IMR-90 (cell line): ENCODE data around the gene PGGHG. TPM values are rescaled to one million over a fixed set of nuclear protein-coding genes. Genes with fewer than 3 reads are reported as not detected.

Source experiments
- ATAC-seq: fragments of 200-7000 bp; cut with Tn5 transposase; 2 replicates; pipeline ENCODE4 v1.9.1; 2020; ENCODE audit warnings: low read depth, mild to moderate bottlenecking, moderate library complexity
- BruUV-seq: library from RNA; stranded (reverse); fragments of 400-500 nt; replicated peaks from 2 replicates; lab custom pipeline; 2021; lab: Mats Ljungman, UMichigan
- CTCF ChIA-PET: fragments of 300-600 bp; formaldehyde crosslinking; extraction: SDS; loops from one replicate; lab custom pipeline; 2021; ENCODE audit warnings: antibody characterized with exemption; lab: Yijun Ruan, JAX
- POLR2A ChIA-PET: fragments of 300-600 bp; sonication (Branson Sonifier 250); formaldehyde crosslinking; loops from one replicate; lab custom pipeline; 2022; ENCODE audit warnings: antibody characterized with exemption; ENCODE audit not compliant: unreplicated experiment; lab: Charles Lee
- DNase-seq: peaks from one replicate; pipeline ENCODE4 v3.0.0; 2013
- H2AFZ ChIP-seq: replicated peaks from 2 replicates; pipeline ENCODE3; 2013; ENCODE audit warnings: low read length, mild to moderate bottlenecking; ENCODE audit not compliant: poor library complexity
- H2AK5ac ChIP-seq: 2 replicates; pipeline ENCODE4 v1.6.1; 2013; ENCODE audit warnings: low read depth, low read length, inconsistent platforms
- H2AK9ac ChIP-seq: replicated peaks from 2 replicates; pipeline ENCODE3; 2013; ENCODE audit warnings: mild to moderate bottlenecking, low read depth, low read length, moderate library complexity; ENCODE audit not compliant: poor library complexity
- H2BK120ac ChIP-seq: 2 replicates; pipeline ENCODE4 v1.6.1; 2013; ENCODE audit warnings: low read depth, low read length, inconsistent platforms
- H2BK15ac ChIP-seq: 3 replicates; pipeline ENCODE4 v1.6.1; 2013; ENCODE audit warnings: low read depth, low read length, inconsistent platforms
- H2BK20ac ChIP-seq: 2 replicates; pipeline ENCODE4 v1.6.1; 2013; ENCODE audit warnings: low read depth, mild to moderate bottlenecking, inconsistent platforms, low read length, moderate library complexity
- H2BK5ac ChIP-seq: 2 replicates; pipeline ENCODE4 v1.6.1; 2013; ENCODE audit warnings: mild to moderate bottlenecking, low read depth, low read length, inconsistent platforms; ENCODE audit not compliant: poor library complexity, severe bottlenecking
- H3K14ac ChIP-seq: replicated peaks from 2 replicates; pipeline ENCODE4 v1.6.1; 2013; ENCODE audit warnings: low read depth, low read length, inconsistent platforms
- H3K18ac ChIP-seq: 2 replicates; pipeline ENCODE4 v1.6.1; 2013; ENCODE audit warnings: low read depth, low read length, control low read depth
- H3K23ac ChIP-seq: 2 replicates; pipeline ENCODE4 v1.6.1; 2013; ENCODE audit warnings: low read depth, low read length, inconsistent platforms
- H3K27ac ChIP-seq: 2 replicates; pipeline ENCODE4 v1.5.1; 2013; ENCODE audit warnings: mild to moderate bottlenecking, control low read depth, low read length; ENCODE audit not compliant: insufficient read depth
- H3K27me3 ChIP-seq: 2 replicates; pipeline ENCODE4 v1.6.1; 2013; ENCODE audit warnings: low read length; ENCODE audit not compliant: control insufficient read depth, insufficient read depth
- H3K36me3 ChIP-seq: 2 replicates; pipeline ENCODE4 v1.6.1; 2013; ENCODE audit warnings: low read length, mixed read lengths; ENCODE audit not compliant: control insufficient read depth, insufficient read depth
- H3K4ac ChIP-seq: 2 replicates; pipeline ENCODE4 v1.6.1; 2013; ENCODE audit warnings: low read depth, low read length, inconsistent platforms
- H3K4me1 ChIP-seq: 2 replicates; pipeline ENCODE4 v1.6.1; 2013; ENCODE audit warnings: low read length, mixed read lengths; ENCODE audit not compliant: control insufficient read depth, insufficient read depth
- H3K4me2 ChIP-seq: 2 replicates; pipeline ENCODE4 v1.6.1; 2013; ENCODE audit warnings: low read depth, mild to moderate bottlenecking, control low read depth, low read length, moderate library complexity
- H3K4me3 ChIP-seq: 2 replicates; pipeline ENCODE4 v1.5.1; 2013; ENCODE audit warnings: low read depth, mild to moderate bottlenecking, control low read depth, low read length, moderate library complexity; ENCODE audit not compliant: insufficient read depth
- H3K56ac ChIP-seq: 2 replicates; pipeline ENCODE4 v1.6.1; 2013; ENCODE audit warnings: low read length, inconsistent platforms; ENCODE audit not compliant: insufficient read depth; ENCODE audit errors: extremely low read depth
- H3K79me1 ChIP-seq, 2 experiments: 2 replicates each; pipeline ENCODE4 v1.6.1; 2013; ENCODE audit warnings: low read length in 2 of 2, inconsistent platforms in 1 of 2, low read depth in 1 of 2
- H3K9ac ChIP-seq: 2 replicates; pipeline ENCODE4 v1.6.1; 2013; ENCODE audit warnings: low read depth, low read length, control low read depth
- H3K9me1 ChIP-seq: 2 replicates; pipeline ENCODE4 v1.6.1; 2013; ENCODE audit warnings: low read length, inconsistent platforms; ENCODE audit not compliant: insufficient read depth
- H3K9me3 ChIP-seq: 2 replicates; pipeline ENCODE4 v1.6.1; 2013; ENCODE audit warnings: low read length; ENCODE audit not compliant: control insufficient read depth, insufficient read depth
- H4K20me1 ChIP-seq: 2 replicates; pipeline ENCODE4 v1.6.1; 2013; ENCODE audit warnings: low read length, inconsistent platforms; ENCODE audit not compliant: insufficient read depth
- H4K5ac ChIP-seq: 2 replicates; pipeline ENCODE4 v1.6.1; 2013; ENCODE audit warnings: mild to moderate bottlenecking, low read depth, low read length, control low read depth
- H4K8ac ChIP-seq, 2 experiments: 2 replicates each; pipeline ENCODE4 v1.6.1; 2013; ENCODE audit warnings: low read depth in 2 of 2, low read length in 2 of 2, control low read depth in 1 of 2, inconsistent platforms in 1 of 2
- H4K91ac ChIP-seq: 2 replicates; pipeline ENCODE4 v1.6.1; 2013; ENCODE audit warnings: low read depth, low read length, inconsistent platforms; ENCODE audit not compliant: insufficient read depth
- BHLHE40 ChIP-seq: fragments of 150-350 bp; IDR thresholded peaks from 2 replicates; pipeline ENCODE4 v1.6.1; 2016; ENCODE audit warnings: mild to moderate bottlenecking, low read depth, low read length
- CEBPB ChIP-seq: IDR thresholded peaks from 2 replicates; pipeline ENCODE4 v1.6.1; 2012; ENCODE audit warnings: low read depth, low read length, improper control_type of control experiment
- CHD1 ChIP-seq: IDR thresholded peaks from 2 replicates; pipeline ENCODE4 v1.6.1; 2012; ENCODE audit warnings: low read depth, low read length, improper control_type of control experiment
- ELK1 ChIP-seq: fragments of 150-350 bp; IDR thresholded peaks from 2 replicates; pipeline ENCODE4 v1.6.1; 2016; ENCODE audit warnings: low read depth, mild to moderate bottlenecking, low read length, moderate library complexity, borderline replicate concordance
- FOS ChIP-seq: fragments of 150-350 bp; IDR thresholded peaks from 2 replicates; pipeline ENCODE4 v1.6.1; 2016; ENCODE audit warnings: low read depth, low read length
- MAFK ChIP-seq: IDR thresholded peaks from 2 replicates; pipeline ENCODE4 v1.6.1; 2012; ENCODE audit warnings: low read depth, low read length, improper control_type of control experiment
- MAZ ChIP-seq: IDR thresholded peaks from 2 replicates; pipeline ENCODE4 v1.6.1; 2012; ENCODE audit warnings: low read depth, mild to moderate bottlenecking, low read length, improper control_type of control experiment, moderate library complexity, borderline replicate concordance
- MXI1 ChIP-seq: IDR thresholded peaks from 2 replicates; pipeline ENCODE4 v1.6.1; 2012; ENCODE audit warnings: low read depth, mild to moderate bottlenecking, low read length, moderate library complexity, borderline replicate concordance
- NFE2L2 ChIP-seq: fragments of 150-350 bp; IDR thresholded peaks from 2 replicates; pipeline ENCODE4 v1.6.1; 2016; ENCODE audit warnings: low read depth, mild to moderate bottlenecking, low read length
- POLR2A ChIP-seq: IDR thresholded peaks from 2 replicates; pipeline ENCODE4 v1.6.1; 2012; ENCODE audit warnings: mild to moderate bottlenecking, low read depth, low read length
- RAD21 ChIP-seq: IDR thresholded peaks from 2 replicates; pipeline ENCODE4 v1.6.1; 2012; ENCODE audit warnings: low read length, improper control_type of control experiment
- RFX5 ChIP-seq: IDR thresholded peaks from 2 replicates; pipeline ENCODE4 v1.8.0; 2012; ENCODE audit warnings: low read depth, mild to moderate bottlenecking, low read length, moderate library complexity
- SMC3 ChIP-seq: fragments of 150-350 bp; IDR thresholded peaks from 2 replicates; pipeline ENCODE4 v1.6.1; 2016; ENCODE audit warnings: low read depth, mild to moderate bottlenecking, antibody characterized with exemption, low read length, moderate library complexity
- WGBS, 2 experiments: methylation state at CpG; one replicate each; pipeline versions ENCODE4 v1.1.5 to v1.1.7; 2013; ENCODE audit warnings: missing lambda C conversion rate in 2 of 2; ENCODE audit not compliant: insufficient read length in 1 of 2; ENCODE audit errors: extremely low coverage in 2 of 2; 5-methylcytosine and 5-hydroxymethylcytosine counted together
- dilution Hi-C: fragments of 300-500 bp; cut with HindIII; formaldehyde crosslinking; loops from one replicate; pipeline ENCODE4 v1.14.3; 2018; ENCODE audit warnings: low sequenced_read_pairs; ENCODE audit not compliant: unreplicated experiment
- in situ Hi-C: fragments of 300-500 bp; cut with MboI; formaldehyde crosslinking; loops from 3 replicates; pipeline ENCODE4 v1.14.3; 2019; ENCODE audit warnings: low sequenced_read_pairs, inconsistent platforms, mixed read lengths
- intact Hi-C: fragments of 100-400 bp; cut with micrococcal nuclease; formaldehyde crosslinking; loops from 2 replicates; pipeline ENCODE4 v1.10.0; 2022
- polyA plus RNA-seq, 3 experiments: library from polyadenylated mRNA; depleted of rRNA; stranded (reverse); fragments of >200 nt; gene quantifications; 2 replicates each; pipeline ENCODE4 v1.2.3, GENCODE V29; 2012; ENCODE audit warnings: low replicate concordance in 1 of 3
- total RNA-seq: library from RNA; depleted of rRNA; stranded (reverse); fragments of >200 nt; gene quantifications from 2 replicates; pipeline ENCODE4 v1.2.3, GENCODE V29; 2012
- TF ChIP-seq, protein P1 (sequence below): conservative IDR thresholded peaks from 2 replicates; pipeline ENCODE4 v1.5.1; 2012; ENCODE audit warnings: mild to moderate bottlenecking, low read depth, low read length, improper control_type of control experiment

Gene PGGHG
- total and polyA plus RNA-seq, 2 of the 4 experiments (the other 2 are of a cell fraction) = 1.8 to 17.0 TPM

- no TSS peak for BruUV-seq
- Histone ChIP-seq H2AK9ac (no peak overlapping the region), H3K79me1 (no peaks in the 10 kb centered on the region), H3K23ac (no peak overlapping the region), H4K8ac (no peak overlapping the region), H3K36me3 (no peaks in the 10 kb centered on the region), H4K20me1 (no peaks in the 10 kb centered on the region), H3K9me3 (no peaks in the 10 kb centered on the region), H2BK5ac (no peak overlapping the region), H3K56ac (no peak overlapping the region), H3K9ac (no peak overlapping the region), H3K27ac (no peak overlapping the region), H3K14ac (no peak overlapping the region), H4K91ac (no peak overlapping the region), H3K4me2 (no peak overlapping the region), H2BK15ac (no peak overlapping the region), H3K4me3 (no peak overlapping the region), H2AK5ac (no peak overlapping the region), H2AFZ (no peak overlapping the region), H4K5ac (no peak overlapping the region), H2BK120ac (no peak overlapping the region), H3K4ac (no peak overlapping the region), H3K9me1 (no peaks in the 10 kb centered on the region; the same call in 1 of the 2 replicates), H3K27me3 (peaks cover 18% of the 10 kb centered on the region), H3K4me1 (no peaks in the 10 kb centered on the region), H3K18ac (no peak overlapping the region), H2BK20ac (no peak overlapping the region)
- ChIA-PET CTCF (interaction anchor here (0.5 to 1.1 kb wide), 2 partner anchors 16 to 32 kb away, joined by 4 read pairs; no protein-coding TSS in a partner anchor), POLR2A (no interaction called here)
- intact Hi-C loops = no loop called here
- dilution Hi-C loops = no loop called here
- TF ChIP-seq MXI1 = no peak
- TF ChIP-seq, protein P1, sequence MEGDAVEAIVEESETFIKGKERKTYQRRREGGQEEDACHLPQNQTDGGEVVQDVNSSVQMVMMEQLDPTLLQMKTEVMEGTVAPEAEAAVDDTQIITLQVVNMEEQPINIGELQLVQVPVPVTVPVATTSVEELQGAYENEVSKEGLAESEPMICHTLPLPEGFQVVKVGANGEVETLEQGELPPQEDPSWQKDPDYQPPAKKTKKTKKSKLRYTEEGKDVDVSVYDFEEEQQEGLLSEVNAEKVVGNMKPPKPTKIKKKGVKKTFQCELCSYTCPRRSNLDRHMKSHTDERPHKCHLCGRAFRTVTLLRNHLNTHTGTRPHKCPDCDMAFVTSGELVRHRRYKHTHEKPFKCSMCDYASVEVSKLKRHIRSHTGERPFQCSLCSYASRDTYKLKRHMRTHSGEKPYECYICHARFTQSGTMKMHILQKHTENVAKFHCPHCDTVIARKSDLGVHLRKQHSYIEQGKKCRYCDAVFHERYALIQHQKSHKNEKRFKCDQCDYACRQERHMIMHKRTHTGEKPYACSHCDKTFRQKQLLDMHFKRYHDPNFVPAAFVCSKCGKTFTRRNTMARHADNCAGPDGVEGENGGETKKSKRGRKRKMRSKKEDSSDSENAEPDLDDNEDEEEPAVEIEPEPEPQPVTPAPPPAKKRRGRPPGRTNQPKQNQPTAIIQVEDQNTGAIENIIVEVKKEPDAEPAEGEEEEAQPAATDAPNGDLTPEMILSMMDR = no peak
- TF ChIP-seq CHD1 = no peak
- TF ChIP-seq BHLHE40 = no peak
- TF ChIP-seq CEBPB = no peak
- no peak for TF ChIP-seq POLR2A
- no peak for TF ChIP-seq NFE2L2
- no peak for TF ChIP-seq MAFK
- no peak for TF ChIP-seq MAZ
- TF ChIP-seq ELK1 = no peak
- TF ChIP-seq FOS = no peak
- no peak for TF ChIP-seq RFX5
- no peak for TF ChIP-seq RAD21
- TF ChIP-seq SMC3 = no peak
- no CpG with 5 or more reads among the region's 13 CpGs for WGBS, 2 experiments
- DNase-seq (no peak), ATAC-seq (no peak)
- in situ Hi-C loops = no loop called here
Observed at GRCh38 chr11:266676-267439, 22.1 kb upstream of the PGGHG start.
